K562 (cell line): ENCODE results near the gene ST3GAL3. TPM values are rescaled to one million over a fixed set of nuclear protein-coding genes. Genes with fewer than 3 reads are reported as not detected.
A peak's percentile ranks its signal among the peaks of the same experiment; 100 is the strongest.

Experiments
- ATAC-seq: fragments of 200-7000 bp; cut with Tn5 transposase; 3 replicates; pipeline ENCODE4 v1.9.1; 2020; ENCODE audit warnings: moderate library complexity
- Bru-seq: library from RNA; stranded (reverse); fragments of 400-500 nt; gene quantifications from one replicate; lab custom pipeline; 2021; lab: Mats Ljungman, UMichigan
- BruChase-seq, 2 experiments: library from RNA; stranded (reverse); fragments of 400-500 nt; gene quantifications; one replicate each; lab custom pipeline; 2021; lab: Mats Ljungman, UMichigan
- BruUV-seq: library from RNA; stranded (reverse); fragments of 400-500 nt; replicated peaks from 2 replicates; lab custom pipeline; 2021; lab: Mats Ljungman, UMichigan
- CTCF ChIA-PET: fragments of 300-600 bp; formaldehyde crosslinking; extraction: SDS; loops from one replicate; lab custom pipeline; 2021; ENCODE audit warnings: low intra/inter-chr PET ratio; lab: Yijun Ruan, JAX
- POLR2A ChIA-PET: fragments of 300-600, 350-650 bp; sonication (Branson Sonifier 250); formaldehyde crosslinking; extraction: SDS; loops from one replicate; lab custom pipeline; 2021; ENCODE audit warnings: antibody characterized with exemption, inconsistent platforms; lab: Yijun Ruan, JAX
- DNase-seq, 4 experiments: peaks; one replicate each; pipeline versions ENCODE4 v3.0.0 to v3.0.0-alpha.2; 2011 to 2018; ENCODE audit warnings: low spot score in 3 of 4, mixed read lengths in 3 of 4; ENCODE audit errors: extremely low read depth in 1 of 4
- FAIRE-seq: peaks from 2 replicates; lab custom pipeline; 2011; peaks lifted over from hg19 to GRCh38; lab: Jason Lieb, UNC
- H2AFZ ChIP-seq: 2 replicates; pipeline ENCODE4 v1.6.0; 2011; ENCODE audit warnings: low read depth, low read length, control low read depth, inconsistent platforms
- H3K27ac ChIP-seq: fragments of 200-600 bp; 3 replicates; pipeline ENCODE4 v1.8.0; 2011; ENCODE audit warnings: low read depth, mild to moderate bottlenecking, control low read depth, inconsistent platforms, low read length, moderate library complexity, mixed read lengths; ENCODE audit errors: extremely low read depth
- H3K27me3 ChIP-seq, 2 experiments: fragments of 300-600 bp in 1 of 2; 2 replicates in 1 of 2; 3 replicates in 1 of 2; pipeline versions ENCODE4 v1.6.0 to v1.8.0; 2011; ENCODE audit warnings: inconsistent platforms in 2 of 2, low read length in 2 of 2, mild to moderate bottlenecking in 1 of 2, mixed read lengths in 1 of 2, moderate library complexity in 1 of 2; ENCODE audit not compliant: control insufficient read depth in 2 of 2, insufficient read depth in 2 of 2
- H3K36me3 ChIP-seq: fragments of 300-600 bp; 3 replicates; pipeline ENCODE4 v1.8.0; 2011; ENCODE audit warnings: mild to moderate bottlenecking, low read length, inconsistent platforms; ENCODE audit not compliant: control insufficient read depth, insufficient read depth
- H3K4me1 ChIP-seq, 2 experiments: fragments of 200-600 bp in 1 of 2; replicated peaks in 1 of 2; 2 replicates in 1 of 2; 3 replicates in 1 of 2; pipeline versions ENCODE4 v1.5.1 to v1.8.0; 2011; ENCODE audit warnings: inconsistent platforms in 2 of 2, low read length in 2 of 2, mild to moderate bottlenecking in 1 of 2, mixed read lengths in 1 of 2, moderate library complexity in 1 of 2; ENCODE audit not compliant: control insufficient read depth in 2 of 2, insufficient read depth in 2 of 2
- H3K4me2 ChIP-seq: 2 replicates; pipeline ENCODE4 v1.6.1; 2011; ENCODE audit warnings: low read length, control low read depth, inconsistent platforms, mixed read lengths; ENCODE audit not compliant: insufficient read depth
- H3K4me3 ChIP-seq: fragments of 200-600 bp; sonication (generic), shearing (Covaris generic); 2 replicates; pipeline ENCODE4 v1.5.1; 2016; ENCODE audit warnings: control low read depth, inconsistent platforms
- H3K79me2 ChIP-seq: fragments of 200-600 bp; 3 replicates; pipeline ENCODE4 v1.8.0; 2011; ENCODE audit warnings: low read length, inconsistent platforms; ENCODE audit not compliant: control insufficient read depth, insufficient read depth
- H3K9ac ChIP-seq, 2 experiments: 2 replicates each; pipeline versions ENCODE4 v1.6.0 to v1.6.1; 2011; ENCODE audit warnings: low read depth in 2 of 2, low read length in 2 of 2, control low read depth in 1 of 2, inconsistent platforms in 1 of 2, mild to moderate bottlenecking in 1 of 2, mixed read lengths in 1 of 2; ENCODE audit not compliant: insufficient read depth in 1 of 2
- H3K9me1 ChIP-seq: one replicate; pipeline ENCODE4 v1.6.0; 2011; ENCODE audit warnings: inconsistent platforms, mild to moderate bottlenecking, low read length, moderate library complexity; ENCODE audit not compliant: control insufficient read depth, insufficient read depth
- H3K9me3 ChIP-seq: replicated peaks from 2 replicates; pipeline ENCODE4 v1.5.1; 2011; ENCODE audit warnings: low read depth, low read length, inconsistent platforms; ENCODE audit not compliant: control insufficient read depth, insufficient read depth
- H4K20me1 ChIP-seq: replicated peaks from 2 replicates; pipeline ENCODE4 v1.6.1; 2011; ENCODE audit warnings: low read length, inconsistent platforms, mixed read lengths; ENCODE audit not compliant: control insufficient read depth, insufficient read depth
- PHTF2 ChIP-seq: fragments of 250-450 bp; sonication (Bioruptor Pico); IDR thresholded peaks from 2 replicates; pipeline ENCODE4 v1.5.0; 2021; ENCODE audit warnings: mild to moderate bottlenecking
- REST ChIP-seq, 2 experiments: fragments of 450-650 bp; formaldehyde crosslinking in 1 of 2; IDR thresholded peaks; 2 replicates each; pipeline versions ENCODE4 v1.4.0 to v1.6.1; 2014 to 2020; ENCODE audit warnings: mild to moderate bottlenecking in 2 of 2, borderline replicate concordance in 1 of 2, low read depth in 1 of 2
- ZBED1 ChIP-seq: IDR thresholded peaks from 2 replicates; pipeline ENCODE4 v1.6.1; 2014
- WGBS: fragments of 100-300 bp; shearing (Covaris generic); methylation state at CpG from one replicate; pipeline ENCODE4 v1.1.6; 2016; ENCODE audit warnings: low coverage, mixed read lengths; ENCODE audit not compliant: insufficient coverage; ENCODE audit errors: missing lambda C conversion rate; 5-methylcytosine and 5-hydroxymethylcytosine counted together
- in situ Hi-C: fragments of 300-500 bp; cut with MboI; formaldehyde crosslinking; loops from 4 replicates; pipeline ENCODE4 v1.15.0; 2018; ENCODE audit warnings: inconsistent platforms, mixed read lengths
- intact Hi-C: fragments of 100-400 bp; cut with micrococcal nuclease; formaldehyde crosslinking; loops from 2 replicates; pipeline ENCODE4 v1.14.2; 2022
- long read RNA-seq, 3 experiments: library from polyadenylated mRNA in 2 of 3; library from RNA in 1 of 3; unstranded in 2 of 3; stranded (forward) in 1 of 3; transcript quantifications; one replicate each; pipeline ENCODE4 v2.0.0, GENCODE V29; 2019 to 2022
- polyA minus RNA-seq, 3 experiments: library from RNA; depleted of rRNA, polyadenylated mRNA; stranded (reverse); fragments of >200 nt; gene quantifications; 2 replicates each; pipeline ENCODE4 v1.2.3, GENCODE V29; 2011
- polyA plus RNA-seq, 8 experiments: library from polyadenylated mRNA; depleted of rRNA in 4 of 8; stranded (reverse) in 5 of 8; unstranded in 3 of 8; fragments of >200 nt; fragmentation: Nextera tagmentation in 2 of 8; fragmentation: Illumina TruSeq in 1 of 8; extraction: Ambion mirVana in 2 of 8; extraction: Trizol in 1 of 8; gene quantifications; 2 replicates each; pipeline versions ENCODE4 v1.2.1 to v1.2.3, GENCODE V29; 2011 to 2014; ENCODE audit warnings: inconsistent platforms in 1 of 8, missing spikeins in 1 of 8
- total RNA-seq, 7 experiments: library from RNA; depleted of rRNA in 6 of 7; stranded (reverse); fragments of >200 nt in 6 of 7; fragmentation: Illumina TruSeq in 2 of 7; extraction: Trizol in 2 of 7; gene quantifications; 2 replicates each; pipeline versions ENCODE4 v1.2.1 to v1.2.3, GENCODE V29; 2011 to 2021; ENCODE audit warnings: low replicate concordance in 1 of 7

ST3GAL3 gene, protein sequence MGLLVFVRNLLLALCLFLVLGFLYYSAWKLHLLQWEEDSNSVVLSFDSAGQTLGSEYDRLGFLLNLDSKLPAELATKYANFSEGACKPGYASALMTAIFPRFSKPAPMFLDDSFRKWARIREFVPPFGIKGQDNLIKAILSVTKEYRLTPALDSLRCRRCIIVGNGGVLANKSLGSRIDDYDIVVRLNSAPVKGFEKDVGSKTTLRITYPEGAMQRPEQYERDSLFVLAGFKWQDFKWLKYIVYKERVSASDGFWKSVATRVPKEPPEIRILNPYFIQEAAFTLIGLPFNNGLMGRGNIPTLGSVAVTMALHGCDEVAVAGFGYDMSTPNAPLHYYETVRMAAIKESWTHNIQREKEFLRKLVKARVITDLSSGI
- total RNA-seq (2011; cell fraction: chromatin; rRNA removed; ENCODE audit: low replicate concordance) = 181 and 201 TPM in 2 replicates
- 75.9 and 89.5 TPM in 2 replicates for total RNA-seq (2011; cell fraction: nucleolus; rRNA removed)
- 148 and 229 TPM in 2 replicates for total RNA-seq (2011; cell fraction: nucleoplasm; rRNA removed)
- total RNA-seq (2014; rRNA removed) (8.9 and 13.4 TPM in 2 replicates), total RNA-seq (2014; rRNA removed; fragmentation: Illumina TruSeq; extraction: Trizol) (11.5 and 12.2 TPM in 2 replicates), total RNA-seq (2015; rRNA removed; fragmentation: Illumina TruSeq; extraction: Trizol) (9.5 and 9.8 TPM in 2 replicates), total RNA-seq (2021) (18.9 and 20.7 TPM in 2 replicates), polyA plus RNA-seq (2011; rRNA removed) (12.0 and 17.8 TPM in 2 replicates), polyA plus RNA-seq (2014; fragmentation: Illumina TruSeq; extraction: Trizol) (18.1 and 18.5 TPM in 2 replicates), polyA plus RNA-seq (2014; fragmentation: Nextera tagmentation; extraction: Ambion mirVana) (1 to 10 TPM; 1.2 to 1.6 TPM), polyA plus RNA-seq (2014; rRNA removed) (11.0 and 12.8 TPM in 2 replicates), polyA minus RNA-seq (2011; rRNA and poly(A)+ RNA removed) (16.9 and 23.2 TPM in 2 replicates), Bru-seq, nascent RNA (percentile 68 among the genes with signal in this experiment), BruChase-seq, experiment 1, labeled RNA remaining after a 2-hour chase (percentile 60 among the genes with signal in this experiment), BruChase-seq, experiment 2, labeled RNA remaining after a 6-hour chase (percentile 60 among the genes with signal in this experiment)
- 9.4 and 15.6 TPM in 2 replicates for polyA plus RNA-seq (2011; cell fraction: cytosol; rRNA removed)
- polyA plus RNA-seq (2011; cell fraction: nucleus; rRNA removed) = 45.5 and 47.5 TPM in 2 replicates
- 13.3 and 31.3 TPM in 2 replicates for polyA plus RNA-seq (2012)
- polyA minus RNA-seq (2011; cell fraction: cytosol; rRNA and poly(A)+ RNA removed) = 7.9 and 18.4 TPM in 2 replicates
- 21.5 and 30.5 TPM in 2 replicates for polyA minus RNA-seq (2011; cell fraction: nucleus; rRNA and poly(A)+ RNA removed)
- long read RNA-seq, experiment 1, partial matches to known transcripts = 2 of 32 reads
- long read RNA-seq, experiment 1, other reads (novel, unspliced or antisense) = 24 of 32 reads
- long read RNA-seq, experiment 2, partial matches to known transcripts = 4 of 11 reads
- long read RNA-seq, experiment 2, other reads (novel, unspliced or antisense) = 4 of 11 reads
- long read RNA-seq, experiment 3, transcript ST3GAL3-205 (12 exons, 2,299 nt) = major isoform, 7 of 11 reads
- long read RNA-seq, experiment 3, partial matches to known transcripts = 0 of 11 reads
- long read RNA-seq, experiment 3, other reads (novel, unspliced or antisense) = 2 of 11 reads

GRCh38 chr1:43707190-43708001, at the start of gene ST3GAL3:
Gene ST3GAL3, plus strand, starts transcription at chr1:43707536. Its CDS starts 28,727 bp downstream, at chr1:43736263.
- ChIA-PET POLR2A (interaction anchor here (0.6 to 4.3 kb wide), 15 partner anchors 8 to 241 kb away, joined by 3 to 25 read pairs (median 4); no protein-coding TSS in a partner anchor), CTCF (no interaction called here)
- no peaks in the 10 kb centered on the region; the same call in 1 of the 2 replicates for H4K20me1 ChIP-seq
- H3K4me3 ChIP-seq = peak within 1 kb of the TSS; percentile 75
- ATAC-seq (peak; percentile 97), FAIRE-seq (peak; percentile 86), DNase-seq (peak; percentile 98 to 99 (median 98))
- peak within 1 kb of the TSS; percentile 99 for H3K4me2 ChIP-seq
- peaks cover 9% of the 10 kb centered on the region for H3K9me1 ChIP-seq
- H3K4me1 ChIP-seq = peaks cover 16 to 20% of the 10 kb centered on the region in 2 experiments
- BruUV-seq = no TSS peak
- peak within 1 kb of the TSS; percentile 91 to 98 for H3K9ac ChIP-seq
- peaks cover 49% of the 10 kb centered on the region for H3K79me2 ChIP-seq
- peak within 1 kb of the TSS; percentile 96 for H2AFZ ChIP-seq
- no peaks in the 10 kb centered on the region for H3K9me3 ChIP-seq
- in situ Hi-C loops (no loop called here), intact Hi-C loops (no loop called here)
- H3K27ac ChIP-seq = peak within 1 kb of the TSS; percentile 82
- WGBS = under 1% methylated on average over 93 of the region's 103 CpGs
- H3K27me3 ChIP-seq = no peaks in the 10 kb centered on the region
- H3K36me3 ChIP-seq = peaks cover 69% of the 10 kb centered on the region
- TF ChIP-seq REST (IDR thresholded peaks at IDR 0.05; ENCODE audit: borderline replicate concordance) (0 out of 2 replicates have a peak, but pooled peaks have one; percentile 7), REST (CRISPR knock-in tag; IDR thresholded peaks at IDR 0.05; ENCODE audit: low read depth) (peak; percentile 85; the same call in 1 of the 2 replicates), PHTF2 (CRISPR knock-in tag) (no peak), ZBED1 (peak; percentile 64; the same call in 1 of the 2 replicates)
